Measurements from ENCODE around the gene TUT7. TPM values are rescaled to one million over a fixed set of nuclear protein-coding genes. Genes with fewer than 3 reads are reported as not detected.

TUT7 gene
- total RNA-seq, 1 experiment from 2014 or later = 24.5 TPM

- TF ChIP-seq ZNF512 (CRISPR knock-in tag; IDR thresholded peaks at IDR 0.05; ENCODE audit: borderline replicate concordance) (no peak), JAZF1 (CRISPR knock-in tag; IDR thresholded peaks at IDR 0.05) (no peak), MLX (CRISPR knock-in tag; IDR thresholded peaks at IDR 0.05) (no peak), ELF4 (CRISPR knock-in tag; IDR thresholded peaks at IDR 0.05; ENCODE audit: low read depth) (no peak), NR3C1 (CRISPR knock-in tag; conservative IDR thresholded peaks at IDR 0.05; ENCODE audit: low read depth) (no peak), GTF2I (CRISPR knock-in tag; conservative IDR thresholded peaks at IDR 0.05) (no peak)
- TF ChIP-seq, protein P1, sequence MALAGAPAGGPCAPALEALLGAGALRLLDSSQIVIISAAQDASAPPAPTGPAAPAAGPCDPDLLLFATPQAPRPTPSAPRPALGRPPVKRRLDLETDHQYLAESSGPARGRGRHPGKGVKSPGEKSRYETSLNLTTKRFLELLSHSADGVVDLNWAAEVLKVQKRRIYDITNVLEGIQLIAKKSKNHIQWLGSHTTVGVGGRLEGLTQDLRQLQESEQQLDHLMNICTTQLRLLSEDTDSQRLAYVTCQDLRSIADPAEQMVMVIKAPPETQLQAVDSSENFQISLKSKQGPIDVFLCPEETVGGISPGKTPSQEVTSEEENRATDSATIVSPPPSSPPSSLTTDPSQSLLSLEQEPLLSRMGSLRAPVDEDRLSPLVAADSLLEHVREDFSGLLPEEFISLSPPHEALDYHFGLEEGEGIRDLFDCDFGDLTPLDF (CRISPR knock-in tag; IDR thresholded peaks at IDR 0.05) = no peak
- TF ChIP-seq, protein P2, sequence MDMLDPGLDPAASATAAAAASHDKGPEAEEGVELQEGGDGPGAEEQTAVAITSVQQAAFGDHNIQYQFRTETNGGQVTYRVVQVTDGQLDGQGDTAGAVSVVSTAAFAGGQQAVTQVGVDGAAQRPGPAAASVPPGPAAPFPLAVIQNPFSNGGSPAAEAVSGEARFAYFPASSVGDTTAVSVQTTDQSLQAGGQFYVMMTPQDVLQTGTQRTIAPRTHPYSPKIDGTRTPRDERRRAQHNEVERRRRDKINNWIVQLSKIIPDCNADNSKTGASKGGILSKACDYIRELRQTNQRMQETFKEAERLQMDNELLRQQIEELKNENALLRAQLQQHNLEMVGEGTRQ (CRISPR knock-in tag; IDR thresholded peaks at IDR 0.05) = no peak
- TF ChIP-seq, protein P3, sequence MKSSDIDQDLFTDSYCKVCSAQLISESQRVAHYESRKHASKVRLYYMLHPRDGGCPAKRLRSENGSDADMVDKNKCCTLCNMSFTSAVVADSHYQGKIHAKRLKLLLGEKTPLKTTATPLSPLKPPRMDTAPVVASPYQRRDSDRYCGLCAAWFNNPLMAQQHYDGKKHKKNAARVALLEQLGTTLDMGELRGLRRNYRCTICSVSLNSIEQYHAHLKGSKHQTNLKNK (CRISPR knock-in tag; IDR thresholded peaks at IDR 0.05) = no peak
- TF ChIP-seq, protein P4, sequence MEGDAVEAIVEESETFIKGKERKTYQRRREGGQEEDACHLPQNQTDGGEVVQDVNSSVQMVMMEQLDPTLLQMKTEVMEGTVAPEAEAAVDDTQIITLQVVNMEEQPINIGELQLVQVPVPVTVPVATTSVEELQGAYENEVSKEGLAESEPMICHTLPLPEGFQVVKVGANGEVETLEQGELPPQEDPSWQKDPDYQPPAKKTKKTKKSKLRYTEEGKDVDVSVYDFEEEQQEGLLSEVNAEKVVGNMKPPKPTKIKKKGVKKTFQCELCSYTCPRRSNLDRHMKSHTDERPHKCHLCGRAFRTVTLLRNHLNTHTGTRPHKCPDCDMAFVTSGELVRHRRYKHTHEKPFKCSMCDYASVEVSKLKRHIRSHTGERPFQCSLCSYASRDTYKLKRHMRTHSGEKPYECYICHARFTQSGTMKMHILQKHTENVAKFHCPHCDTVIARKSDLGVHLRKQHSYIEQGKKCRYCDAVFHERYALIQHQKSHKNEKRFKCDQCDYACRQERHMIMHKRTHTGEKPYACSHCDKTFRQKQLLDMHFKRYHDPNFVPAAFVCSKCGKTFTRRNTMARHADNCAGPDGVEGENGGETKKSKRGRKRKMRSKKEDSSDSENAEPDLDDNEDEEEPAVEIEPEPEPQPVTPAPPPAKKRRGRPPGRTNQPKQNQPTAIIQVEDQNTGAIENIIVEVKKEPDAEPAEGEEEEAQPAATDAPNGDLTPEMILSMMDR (IDR thresholded peaks at IDR 0.05) = no peak
- TF ChIP-seq, protein P5, sequence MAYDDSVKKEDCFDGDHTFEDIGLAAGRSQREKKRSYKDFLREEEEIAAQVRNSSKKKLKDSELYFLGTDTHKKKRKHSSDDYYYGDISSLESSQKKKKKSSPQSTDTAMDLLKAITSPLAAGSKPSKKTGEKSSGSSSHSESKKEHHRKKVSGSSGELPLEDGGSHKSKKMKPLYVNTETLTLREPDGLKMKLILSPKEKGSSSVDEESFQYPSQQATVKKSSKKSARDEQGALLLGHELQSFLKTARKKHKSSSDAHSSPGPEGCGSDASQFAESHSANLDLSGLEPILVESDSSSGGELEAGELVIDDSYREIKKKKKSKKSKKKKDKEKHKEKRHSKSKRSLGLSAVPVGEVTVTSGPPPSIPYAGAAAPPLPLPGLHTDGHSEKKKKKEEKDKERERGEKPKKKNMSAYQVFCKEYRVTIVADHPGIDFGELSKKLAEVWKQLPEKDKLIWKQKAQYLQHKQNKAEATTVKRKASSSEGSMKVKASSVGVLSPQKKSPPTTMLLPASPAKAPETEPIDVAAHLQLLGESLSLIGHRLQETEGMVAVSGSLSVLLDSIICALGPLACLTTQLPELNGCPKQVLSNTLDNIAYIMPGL (CRISPR knock-in tag; IDR thresholded peaks at IDR 0.05) = no peak
These were observed 45.5 kb downstream of the TUT7 start (continued) for GRCh38 chr9:86308687-86309086.

DNA sequence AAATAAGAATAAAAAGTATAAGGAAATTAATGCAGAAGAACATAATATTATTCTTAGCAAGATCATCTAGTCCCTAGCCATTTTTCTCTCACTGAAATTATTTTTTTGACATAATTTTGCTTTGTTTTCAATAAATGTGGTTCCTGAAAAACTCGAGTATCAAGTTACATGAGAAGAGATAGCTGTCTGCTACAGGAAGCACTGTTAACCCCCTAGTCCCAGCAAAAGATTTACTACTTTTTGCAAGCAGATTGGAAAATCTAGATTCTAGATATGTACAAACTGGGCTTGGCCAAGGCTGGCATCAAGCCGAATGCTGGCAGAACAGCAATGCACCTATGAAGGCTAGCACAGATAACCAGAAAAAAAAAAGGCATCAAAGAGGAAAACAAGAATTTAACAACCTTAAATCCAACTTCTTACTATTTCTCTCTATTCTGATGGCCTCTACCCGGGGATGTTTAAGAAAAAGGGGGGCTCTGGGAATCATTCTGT lies 49.9 kb downstream of the TUT7 start:
- peak overlapping the region; percentile 73; the same call in 1 of the 2 replicates for H3K27ac Mint-ChIP-seq
- ATAC-seq (no peak), DNase-seq (ENCODE audit: low spot score) (no peak)
- H3K4me1 Mint-ChIP-seq = peaks cover 22% of the 10 kb centered on the region
- TF ChIP-seq TEAD4 (CRISPR knock-in tag; IDR thresholded peaks at IDR 0.05) = no peak
- TF ChIP-seq GABPB1 (CRISPR knock-in tag; IDR thresholded peaks at IDR 0.05) = no peak
- no peak for TF ChIP-seq PRRX2 (CRISPR knock-in tag; IDR thresholded peaks at IDR 0.05)
- no peak for TF ChIP-seq ESRRA (CRISPR knock-in tag; IDR thresholded peaks at IDR 0.05; ENCODE audit: borderline replicate concordance)
- no peak for TF ChIP-seq ZNF281 (CRISPR knock-in tag; IDR thresholded peaks at IDR 0.05)
- ChIA-PET POLR2A (interaction anchor here (1.2 kb wide), 1 partner anchor 22 kb away, joined by 4 read pairs; the partner anchor contains the start of gene ISCA1), CTCF (interaction anchor here (0.6 kb wide), 1 partner anchor 51 kb away, joined by 6 read pairs; no protein-coding TSS in a partner anchor)
- peaks cover 37% of the 10 kb centered on the region for H3K36me3 Mint-ChIP-seq
- H3K4me3 Mint-ChIP-seq = no peak overlapping the region
- no peaks in the 10 kb centered on the region for H3K27me3 Mint-ChIP-seq (ENCODE audit: low read depth)
- no peaks in the 10 kb centered on the region for H3K9me3 Mint-ChIP-seq
